Measurements from ENCODE around the gene RASD2. TPM values are rescaled to one million over a fixed set of nuclear protein-coding genes. Genes with fewer than 3 reads are reported as not detected.

Gene RASD2
- total RNA-seq, 1 experiment from 2014 or later, result 0.42 TPM

- no peaks in the 10 kb centered on the region for H3K79me1 ChIP-seq (ENCODE audit: insufficient read depth, low read depth, low read length, poor library complexity, severe bottlenecking)
- no peak overlapping the region for H3K23ac ChIP-seq (ENCODE audit: insufficient read length, low read depth, low read length)
- H3K27ac ChIP-seq (ENCODE audit: insufficient read length, low read depth, low read length), result no peak overlapping the region
- no peak overlapping the region for H3K56ac ChIP-seq (ENCODE audit: insufficient read length, low read depth, low read length)
- H3K14ac ChIP-seq (ENCODE audit: insufficient read depth, low read length), result no peak overlapping the region
- H2BK120ac ChIP-seq (ENCODE audit: low read depth, low read length, poor library complexity, severe bottlenecking), result no peak overlapping the region
- H3K79me2 ChIP-seq (ENCODE audit: insufficient read depth, low read length), result no peaks in the 10 kb centered on the region
- H3K27me3 ChIP-seq (ENCODE audit: insufficient read depth, low read length), result no peaks in the 10 kb centered on the region
- no peak overlapping the region for H3K4ac ChIP-seq (ENCODE audit: low read depth, low read length)
- Mint-ChIP-seq H3K36me3 (ENCODE audit: insufficient read depth in 1 of 3, low read depth in 3 of 3) (no peaks in the 10 kb centered on the region), H3K4me1 (peaks cover 21 to 30% of the 10 kb centered on the region in 2 experiments), H3K9me3 (no peaks in the 10 kb centered on the region), H3K27ac (no peak overlapping the region), H3K27me3 (ENCODE audit: low read depth) (peaks cover 28% of the 10 kb centered on the region), H3K4me3 (no peak overlapping the region)
- H3K18ac ChIP-seq (ENCODE audit: insufficient read length, low read depth, low read length), result no peak overlapping the region
- no peak overlapping the region for H2BK15ac ChIP-seq (ENCODE audit: low read depth, low read length)
- H3K9me3 ChIP-seq (ENCODE audit: control insufficient read depth, low read depth, low read length), result no peaks in the 10 kb centered on the region
- no peak overlapping the region for H4K8ac ChIP-seq (replicated peaks; ENCODE audit: insufficient read length, low read depth, low read length)
- H2BK5ac ChIP-seq (ENCODE audit: insufficient read length, low read length), result no peak overlapping the region
- no CpG with 5 or more reads among the region's 2 CpGs for WGBS (ENCODE audit: extremely low coverage, insufficient read length, low lambda C conversion rate)
- H4K5ac ChIP-seq (ENCODE audit: insufficient read length, low read depth, low read length), result no peak overlapping the region
- H3K4me1 ChIP-seq (ENCODE audit: insufficient read depth, low read length), result peaks cover 9% of the 10 kb centered on the region; the same call in 1 of the 2 replicates
- no peak for DNase-seq
- H3K4me2 ChIP-seq (ENCODE audit: insufficient read depth, insufficient read length, low read length), result no peak overlapping the region
- no peak overlapping the region for H2BK12ac ChIP-seq (ENCODE audit: insufficient read length, low read depth, low read length)
- H2BK20ac ChIP-seq (ENCODE audit: low read depth, low read length, poor library complexity, severe bottlenecking), result no peak overlapping the region
- no peaks in the 10 kb centered on the region for H4K20me1 ChIP-seq (ENCODE audit: control insufficient read depth, insufficient read depth, insufficient read length)
- H3T11ph ChIP-seq (ENCODE audit: low read length), result no peak overlapping the region
- no peak overlapping the region for H2AFZ ChIP-seq (ENCODE audit: low read length)
- no peak for TF ChIP-seq CTCF (conservative IDR thresholded peaks at IDR 0.05)
- no peak overlapping the region for H3K9ac ChIP-seq (ENCODE audit: extremely low read depth, insufficient read length, low read length)
- H3K23me2 ChIP-seq (ENCODE audit: insufficient read length, low read depth, low read length, poor library complexity, severe bottlenecking), result no peaks in the 10 kb centered on the region
- H2AK5ac ChIP-seq (ENCODE audit: insufficient read length, low read length), result no peak overlapping the region
- no peak overlapping the region for H4K91ac ChIP-seq (ENCODE audit: insufficient read length, low read depth, low read length)
Observed at GRCh38 chr22:35559354-35560005, 18.8 kb downstream of the RASD2 start.
